ENCODE measurements around the gene LTBP2.
"Not testable (repeated sequence)": the region's sequence is repeated elsewhere in the genome, so short reads cannot be mapped to it uniquely, and the experiment has no call there.

LTBP2 gene

DNA sequence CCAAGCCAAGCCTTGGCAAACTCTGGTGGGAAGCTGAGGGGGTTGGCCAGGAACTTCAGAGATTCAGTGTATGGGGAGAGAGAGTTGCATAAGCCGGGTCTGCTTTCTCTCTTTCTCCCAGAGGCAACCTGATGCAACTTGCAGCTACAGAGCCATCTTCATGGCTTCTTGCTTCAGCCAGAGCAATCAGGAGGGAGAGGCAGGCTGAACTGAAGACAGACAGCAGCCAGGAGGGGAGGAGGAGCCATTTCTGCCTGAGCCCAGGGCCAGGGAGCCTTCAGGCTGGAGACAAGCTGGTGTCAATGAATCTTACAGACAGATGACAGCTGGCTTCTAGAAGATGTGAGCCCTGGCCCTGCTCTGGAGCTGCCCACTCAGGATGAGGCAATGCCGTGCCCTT lies 137.7 kb downstream of the LTBP2 start:
- no peak for DNase-seq

GRCh38 chr14:74472601-74473000 lies 139.4 kb downstream of the LTBP2 start:
- DNase-seq, result no peak

DNA sequence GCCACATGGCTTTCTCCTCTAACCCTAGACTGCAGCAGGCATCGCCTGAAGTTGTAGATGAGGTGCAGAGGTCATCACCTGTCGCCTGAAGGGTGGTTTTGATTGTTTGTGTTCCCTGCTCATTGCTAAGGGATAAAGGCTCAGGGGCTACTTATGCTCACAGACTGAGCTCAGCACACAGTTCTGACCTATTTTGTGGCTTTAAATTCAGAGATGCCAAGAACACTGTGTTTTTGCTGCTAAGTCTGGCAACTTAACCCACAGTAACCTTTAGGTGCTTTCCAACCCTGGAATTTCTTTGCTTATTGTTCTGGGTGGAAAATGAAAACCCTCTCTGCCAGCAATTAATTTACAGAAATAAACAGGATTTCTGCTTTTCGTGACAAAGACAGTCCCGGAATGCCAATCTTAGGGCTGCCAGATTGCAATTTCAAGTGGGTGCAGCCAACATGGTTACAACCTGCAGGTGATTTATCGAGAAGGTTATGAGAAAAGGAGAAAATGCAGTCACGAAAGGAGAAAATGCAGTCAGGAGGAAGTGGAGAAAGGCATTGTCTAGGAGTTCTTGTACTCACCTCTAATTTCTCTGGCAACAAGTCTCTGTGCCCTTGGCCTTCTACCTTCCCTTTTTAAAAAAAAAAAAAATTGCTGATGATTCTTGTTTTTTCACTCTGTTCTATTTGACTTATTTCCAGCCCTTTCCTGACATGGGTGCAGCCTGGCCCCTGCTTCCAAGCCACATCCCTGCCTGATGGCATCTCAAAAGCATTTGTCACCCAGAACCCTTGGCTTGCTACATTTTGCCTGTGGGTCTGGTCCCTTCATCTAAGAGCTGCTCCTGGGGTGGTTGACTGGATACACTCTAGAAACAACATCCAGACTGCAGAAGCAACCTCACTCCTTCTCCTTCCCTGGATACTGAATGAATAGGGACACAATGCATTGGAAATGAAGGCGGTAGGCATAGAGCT lies 142.2 kb downstream of the LTBP2 start:
- no peak for DNase-seq

DNA sequence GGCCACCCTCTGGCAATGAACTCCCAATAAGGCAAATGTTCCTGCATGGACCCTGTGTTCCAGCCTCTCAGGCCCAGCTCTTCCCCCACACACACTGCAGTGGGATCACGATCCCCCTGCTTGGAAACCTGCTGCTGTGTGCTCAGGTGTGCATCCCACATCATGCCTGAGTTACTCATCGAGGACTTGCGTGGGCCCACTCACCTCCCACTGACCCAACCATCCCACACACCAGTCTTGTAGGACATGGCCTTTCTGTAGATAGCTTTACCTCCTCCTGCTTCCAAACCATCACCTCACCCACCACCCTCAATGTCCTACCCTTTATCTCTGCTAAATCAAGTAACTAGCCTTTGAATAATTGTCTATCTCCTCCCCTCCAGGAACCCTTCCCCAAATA lies 143.5 kb downstream of the LTBP2 start:
- DNase-seq, result no peak

DNA sequence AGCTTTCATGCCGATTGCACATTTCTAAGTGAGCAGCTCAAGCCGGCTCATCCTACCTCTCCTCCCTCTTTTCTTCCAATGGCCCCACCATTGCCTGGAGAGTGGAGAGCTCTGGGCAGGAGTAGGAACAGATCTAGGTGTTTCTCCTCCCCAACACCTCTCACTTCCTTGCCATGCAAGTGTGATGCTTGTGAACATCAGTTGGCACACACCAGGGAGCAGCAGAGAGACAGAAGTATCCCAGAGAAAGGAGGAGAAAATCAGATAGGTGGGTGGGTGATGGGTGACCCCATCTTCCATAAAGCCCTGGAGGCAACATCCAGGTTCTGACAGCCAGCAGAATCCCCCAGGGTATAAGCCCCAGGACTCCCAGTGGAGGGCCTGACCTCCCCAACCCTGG lies 146.7 kb downstream of the LTBP2 start:
- no peak for DNase-seq

DNA sequence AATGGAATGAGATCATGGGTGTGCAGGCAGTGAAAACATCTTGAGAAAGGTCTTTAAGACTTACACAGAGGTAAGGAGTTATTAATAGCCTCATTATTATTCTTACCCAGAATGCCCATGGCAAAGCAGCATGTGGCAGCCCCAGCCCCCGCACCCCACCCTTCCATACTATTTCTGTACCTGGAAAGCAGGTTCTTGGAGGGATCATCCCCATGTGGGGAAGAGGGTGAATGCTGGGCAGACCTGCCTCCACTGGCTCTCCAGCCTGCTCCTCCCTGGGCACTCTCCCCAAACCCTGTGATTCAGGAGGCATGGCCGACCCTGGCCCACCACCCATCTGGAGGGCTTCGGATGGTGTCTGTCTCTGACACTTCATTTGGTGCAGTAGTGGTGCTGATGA lies 147.3 kb downstream of the LTBP2 start:
- no peak for DNase-seq

GRCh38 chr14:74463697-74464096 lies 148.3 kb downstream of the LTBP2 start:
- DNase-seq, result no peak

DNA sequence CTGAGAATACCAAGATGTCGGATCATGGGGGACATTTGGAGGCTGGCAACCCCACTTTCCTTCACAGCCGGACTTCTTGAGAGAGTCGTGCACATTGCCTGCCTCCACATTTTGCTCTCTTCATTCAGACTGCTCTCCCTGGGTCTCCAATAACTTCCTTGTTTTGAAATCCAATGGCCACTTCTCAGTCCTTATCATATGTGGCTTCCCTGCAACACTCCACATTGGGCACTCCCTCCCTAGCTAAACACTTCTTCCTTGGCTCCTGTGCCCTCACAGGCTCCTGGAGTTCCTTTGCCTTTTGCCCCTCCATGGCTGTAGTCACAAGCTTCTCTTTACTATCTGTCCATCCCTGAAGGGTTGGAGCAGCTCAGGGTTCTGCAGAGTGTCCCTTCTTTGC lies 149.0 kb downstream of the LTBP2 start:
- no peak for DNase-seq

DNA sequence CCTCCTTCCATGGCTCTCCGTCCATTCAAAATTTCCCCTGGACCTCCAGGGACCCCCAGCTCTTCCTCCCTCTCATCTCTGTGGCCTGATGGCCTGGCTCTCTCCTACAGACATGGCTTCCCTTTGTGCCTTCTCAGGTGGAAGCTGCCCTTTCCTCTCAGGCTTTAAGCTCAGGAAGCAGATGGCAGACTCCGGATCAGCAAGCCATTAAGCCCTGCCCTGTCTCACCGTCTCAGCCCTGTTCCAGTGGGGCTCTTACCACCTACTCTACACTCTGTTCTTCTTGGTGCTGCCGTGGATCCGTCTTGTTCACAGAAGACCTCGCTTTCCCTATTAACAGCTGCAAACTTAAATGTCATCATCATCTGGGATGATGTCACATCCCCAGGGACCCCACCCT lies 152.1 kb downstream of the LTBP2 start:
- no peak for DNase-seq

DNA sequence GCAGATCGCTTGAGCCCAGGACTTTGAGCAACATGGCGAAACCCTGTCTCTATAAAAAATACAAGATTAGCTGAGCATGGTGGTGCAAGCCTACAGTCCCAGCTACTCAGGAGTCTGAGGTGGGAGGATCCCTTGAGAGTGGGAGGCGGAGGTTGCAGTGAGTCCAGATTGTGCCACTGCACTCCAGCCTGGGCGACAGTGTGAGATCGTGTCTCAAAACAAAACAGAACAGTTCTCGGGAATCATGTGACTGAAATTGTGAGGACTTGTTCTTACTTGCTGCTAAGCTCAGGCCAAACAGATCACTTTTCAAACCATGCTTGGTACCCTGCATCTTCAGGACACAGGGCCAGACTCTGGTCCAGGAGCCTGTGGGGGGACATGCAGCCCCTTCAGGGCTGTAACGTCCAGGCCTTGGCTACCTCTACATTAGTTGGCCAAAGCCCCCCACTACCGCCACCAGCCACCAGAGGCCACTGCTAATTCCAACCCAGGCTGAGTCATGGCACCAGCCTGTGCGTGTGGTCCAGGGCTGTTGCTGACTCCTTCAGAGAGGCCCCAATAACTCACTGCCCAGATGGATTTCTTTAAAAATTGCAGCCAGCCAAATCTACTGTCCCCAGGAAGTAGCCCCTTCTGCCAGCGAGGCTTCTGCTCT lies 152.6 kb downstream of the LTBP2 start:
- peak; percentile 16 for DNase-seq

DNA sequence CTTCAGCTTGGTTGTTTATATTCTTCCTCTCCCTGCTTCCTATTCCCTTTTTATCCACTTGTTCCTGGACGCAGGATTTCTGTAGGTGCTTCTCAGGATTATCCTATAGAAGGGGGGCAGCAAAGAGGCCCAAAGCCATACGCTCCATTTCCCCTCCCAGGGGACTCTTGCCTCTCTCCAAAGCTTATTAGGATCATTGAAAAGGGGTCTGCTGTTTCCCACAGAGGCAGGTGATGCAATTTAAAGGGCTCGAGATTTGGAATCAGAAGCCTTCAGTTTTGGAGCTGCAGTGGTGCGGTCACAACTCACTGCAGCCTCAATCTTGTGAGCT lies 154.5 kb downstream of the LTBP2 start:
- no peak for DNase-seq

- no peak for DNase-seq
Observed at GRCh38 chr14:74456684-74457564, 155.1 kb downstream of the LTBP2 start.

DNA sequence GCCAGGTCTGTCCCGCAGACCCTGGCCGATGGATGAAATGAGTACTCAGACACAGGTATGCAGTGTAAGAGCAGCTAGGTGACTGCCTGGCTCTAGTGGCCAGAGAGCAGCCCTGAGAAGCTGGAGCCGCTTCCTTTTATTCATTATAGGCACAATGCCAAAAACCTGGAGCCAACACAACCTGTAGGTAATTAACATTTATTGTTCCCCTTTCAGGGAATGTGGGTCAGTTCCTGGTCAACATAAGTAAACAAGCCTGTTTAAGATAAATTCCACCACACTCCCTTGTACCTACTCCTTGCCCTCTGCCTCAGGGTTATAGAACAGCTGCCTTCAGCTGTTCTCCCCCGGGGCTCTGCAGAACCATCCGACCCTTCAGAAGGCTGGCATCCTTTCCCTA lies 157.6 kb downstream of the LTBP2 start:
- not testable (repeated sequence) for DNase-seq

All from CD4-positive, alpha-beta T cell treated with Interleukin-17A for 1 hour (primary cell).